ENCODE measurements around the gene P2RX4. TPM values are rescaled to one million over a fixed set of nuclear protein-coding genes. Genes with fewer than 3 reads are reported as not detected.

Gene P2RX4
- total and polyA plus RNA-seq, 9 of the 15 experiments (the other 6 are each of a cell fraction or from before 2014, with no cell fraction given) = 6.6 to 21.5 (median 11.7) TPM

DNA sequence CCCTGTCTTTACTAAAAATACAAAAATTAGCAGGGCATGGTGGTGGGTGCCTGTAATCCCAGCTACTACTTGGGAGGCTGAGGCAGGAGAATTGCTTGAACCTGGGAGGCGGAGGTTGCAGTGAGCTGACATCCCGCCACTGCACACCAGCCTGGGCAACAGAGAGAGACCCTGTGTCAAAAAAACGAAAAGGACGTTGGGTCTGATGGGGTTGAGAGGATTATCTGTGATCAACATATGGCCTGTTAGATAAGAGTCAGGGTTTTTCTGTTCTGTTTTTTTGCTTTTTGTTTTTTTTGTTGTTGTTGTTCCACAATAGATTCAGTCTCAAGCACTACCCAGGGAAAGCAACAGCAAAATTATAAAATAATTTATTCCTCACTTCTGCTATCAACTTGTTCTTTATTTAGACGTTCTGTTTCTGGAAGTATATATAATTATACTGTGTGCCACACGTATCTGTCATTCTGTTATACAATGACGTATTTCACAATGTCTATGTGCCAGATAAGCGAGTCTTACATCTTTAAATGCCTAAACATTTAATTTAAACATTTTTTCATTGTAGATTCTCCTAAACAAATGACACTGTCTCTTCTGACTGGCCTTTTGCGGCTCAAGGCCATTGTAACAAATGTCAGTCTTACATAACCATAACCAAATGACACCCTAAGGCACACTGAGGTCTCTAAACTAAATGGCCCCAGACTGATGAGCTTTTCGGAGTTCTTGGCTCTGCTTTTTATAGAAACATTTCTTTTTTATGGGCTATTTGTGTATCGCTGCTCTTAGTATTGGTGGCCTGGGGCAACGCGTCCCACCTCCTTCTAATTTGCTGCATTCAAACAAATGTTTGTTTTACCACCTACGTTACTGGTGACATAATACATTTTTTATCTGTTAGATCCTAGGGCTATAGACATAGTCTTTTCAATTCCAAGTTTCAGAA, 7.2 kb upstream of the P2RX4 start (continued):
- TF ChIP-seq, protein P1, sequence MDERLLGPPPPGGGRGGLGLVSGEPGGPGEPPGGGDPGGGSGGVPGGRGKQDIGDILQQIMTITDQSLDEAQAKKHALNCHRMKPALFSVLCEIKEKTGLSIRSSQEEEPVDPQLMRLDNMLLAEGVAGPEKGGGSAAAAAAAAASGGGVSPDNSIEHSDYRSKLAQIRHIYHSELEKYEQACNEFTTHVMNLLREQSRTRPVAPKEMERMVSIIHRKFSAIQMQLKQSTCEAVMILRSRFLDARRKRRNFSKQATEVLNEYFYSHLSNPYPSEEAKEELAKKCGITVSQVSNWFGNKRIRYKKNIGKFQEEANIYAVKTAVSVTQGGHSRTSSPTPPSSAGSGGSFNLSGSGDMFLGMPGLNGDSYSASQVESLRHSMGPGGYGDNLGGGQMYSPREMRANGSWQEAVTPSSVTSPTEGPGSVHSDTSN (CRISPR knock-in tag; IDR thresholded peaks at IDR 0.05; ENCODE audit: low read depth) = no peak
- TF ChIP-seq, protein P1 (tag; conservative IDR thresholded peaks at IDR 0.05; ENCODE audit: low read depth) = peak; percentile 46; the same call in 1 of the 2 replicates
- TF ChIP-seq, protein P2, sequence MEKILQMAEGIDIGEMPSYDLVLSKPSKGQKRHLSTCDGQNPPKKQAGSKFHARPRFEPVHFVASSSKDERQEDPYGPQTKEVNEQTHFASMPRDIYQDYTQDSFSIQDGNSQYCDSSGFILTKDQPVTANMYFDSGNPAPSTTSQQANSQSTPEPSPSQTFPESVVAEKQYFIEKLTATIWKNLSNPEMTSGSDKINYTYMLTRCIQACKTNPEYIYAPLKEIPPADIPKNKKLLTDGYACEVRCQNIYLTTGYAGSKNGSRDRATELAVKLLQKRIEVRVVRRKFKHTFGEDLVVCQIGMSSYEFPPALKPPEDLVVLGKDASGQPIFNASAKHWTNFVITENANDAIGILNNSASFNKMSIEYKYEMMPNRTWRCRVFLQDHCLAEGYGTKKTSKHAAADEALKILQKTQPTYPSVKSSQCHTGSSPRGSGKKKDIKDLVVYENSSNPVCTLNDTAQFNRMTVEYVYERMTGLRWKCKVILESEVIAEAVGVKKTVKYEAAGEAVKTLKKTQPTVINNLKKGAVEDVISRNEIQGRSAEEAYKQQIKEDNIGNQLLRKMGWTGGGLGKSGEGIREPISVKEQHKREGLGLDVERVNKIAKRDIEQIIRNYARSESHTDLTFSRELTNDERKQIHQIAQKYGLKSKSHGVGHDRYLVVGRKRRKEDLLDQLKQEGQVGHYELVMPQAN (IDR thresholded peaks at IDR 0.05; ENCODE audit: borderline replicate concordance) = peak; percentile 28; the same call in 1 of the 2 replicates
- TF ChIP-seq TEAD4 (IDR thresholded peaks at IDR 0.05; ENCODE audit: low read length) = peak; percentile 82
- TF ChIP-seq TEAD4 (CRISPR knock-in tag; IDR thresholded peaks at IDR 0.05; ENCODE audit: borderline replicate concordance) = no peak
- no peak for TF ChIP-seq ZNF23 (CRISPR knock-in tag; IDR thresholded peaks at IDR 0.05)
- TF ChIP-seq, protein P3, sequence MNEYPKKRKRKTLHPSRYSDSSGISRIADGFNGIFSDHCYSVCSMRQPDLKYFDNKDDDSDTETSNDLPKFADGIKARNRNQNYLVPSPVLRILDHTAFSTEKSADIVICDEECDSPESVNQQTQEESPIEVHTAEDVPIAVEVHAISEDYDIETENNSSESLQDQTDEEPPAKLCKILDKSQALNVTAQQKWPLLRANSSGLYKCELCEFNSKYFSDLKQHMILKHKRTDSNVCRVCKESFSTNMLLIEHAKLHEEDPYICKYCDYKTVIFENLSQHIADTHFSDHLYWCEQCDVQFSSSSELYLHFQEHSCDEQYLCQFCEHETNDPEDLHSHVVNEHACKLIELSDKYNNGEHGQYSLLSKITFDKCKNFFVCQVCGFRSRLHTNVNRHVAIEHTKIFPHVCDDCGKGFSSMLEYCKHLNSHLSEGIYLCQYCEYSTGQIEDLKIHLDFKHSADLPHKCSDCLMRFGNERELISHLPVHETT (CRISPR knock-in tag; conservative IDR thresholded peaks at IDR 0.05 in 1 of 2, IDR thresholded peaks at IDR 0.05 in 1 of 2) = peak in 1 of 2 experiments; percentile 30; a peak in 1 of 4 replicates
- 0 out of 2 replicates have a peak, but pooled peaks have one; percentile 11 for TF ChIP-seq ESRRA (IDR thresholded peaks at IDR 0.05; ENCODE audit: borderline replicate concordance, low read depth)
- peak; percentile 29; the same call in 1 of the 2 replicates for TF ChIP-seq JUND (IDR thresholded peaks at IDR 0.05; ENCODE audit: borderline replicate concordance, low read depth, low read length)
- peak; percentile 18; the same call in 1 of the 3 replicates for TF ChIP-seq JUND (tag; IDR thresholded peaks at IDR 0.05; ENCODE audit: borderline replicate concordance, low read depth, low read length)
- TF ChIP-seq GABPB1 (CRISPR knock-in tag; IDR thresholded peaks at IDR 0.05) = 0 out of 2 replicates have a peak, but pooled peaks have one; percentile 7
- no peak for TF ChIP-seq POLR2AphosphoS2 (IDR thresholded peaks at IDR 0.05; ENCODE audit: low read length)
- TF ChIP-seq U2AF2 (optimal IDR thresholded peaks at IDR 0.05; ENCODE audit: low read depth, low read length) = no peak
- TF ChIP-seq CHD4 (IDR thresholded peaks at IDR 0.05; ENCODE audit: insufficient read depth, insufficient replicate concordance, low read depth, low read length, poor library complexity, severe bottlenecking) = no peak
- no peak for TF ChIP-seq NR2C2 (CRISPR knock-in tag; IDR thresholded peaks at IDR 0.05)
- TF ChIP-seq NR2C2 (tag; IDR thresholded peaks at IDR 0.05) = no peak
- TF ChIP-seq STAT5A (IDR thresholded peaks at IDR 0.05; ENCODE audit: borderline replicate concordance, low read length) = peak; percentile 34; the same call in 1 of the 2 replicates
- no peak for TF ChIP-seq TAF7 (tag; IDR thresholded peaks at IDR 0.05)
- TF ChIP-seq CBFA2T2 (conservative IDR thresholded peaks at IDR 0.05) = peak; percentile 71; the same call in 1 of the 2 replicates
- TF ChIP-seq SMAD3 (CRISPR knock-in tag; conservative IDR thresholded peaks at IDR 0.05) = no peak
- peak; percentile 85 for TF ChIP-seq CBFA2T3 (IDR thresholded peaks at IDR 0.05)
